HepG2 (cell line): Measurements from ENCODE around the gene CRYM. TPM values are rescaled to one million over a fixed set of nuclear protein-coding genes. Genes with fewer than 3 reads are reported as not detected.
A peak's percentile ranks its signal among the peaks of the same experiment; 100 is the strongest.

Experiments
- EHMT2 ChIP-seq: fragments of 200-600 bp; sonication (generic); IDR thresholded peaks from 2 replicates; pipeline ENCODE4 v1.7.0; 2017; ENCODE audit warnings: antibody characterized with exemption, low read depth, low read length, borderline replicate concordance
- ETV6 ChIP-seq: sonication (generic); formaldehyde crosslinking; conservative IDR thresholded peaks from 2 replicates; pipeline ENCODE4 v1.4.0; 2020; ENCODE audit warnings: missing genetic modification reagents
- HNRNPL ChIP-seq: fragments of 200-400 bp; formaldehyde crosslinking; IDR thresholded peaks from 2 replicates; pipeline ENCODE4 v1.6.1; 2017; ENCODE audit warnings: mild to moderate bottlenecking, low read depth, low read length
- ISX ChIP-seq: sonication (generic); formaldehyde crosslinking; conservative IDR thresholded peaks from 2 replicates; pipeline ENCODE4 v1.5.0; 2020; ENCODE audit warnings: missing genetic modification reagents
- KDM6A ChIP-seq: IDR thresholded peaks from 2 replicates; pipeline ENCODE4 v1.6.1; 2016; ENCODE audit warnings: low read depth
- MBNL3 ChIP-seq: fragments of 250-450 bp; sonication (Bioruptor Pico); conservative IDR thresholded peaks from 2 replicates; pipeline ENCODE4 v1.8.0; 2022; ENCODE audit warnings: mild to moderate bottlenecking, inconsistent platforms
- MED13 ChIP-seq: sonication (generic); formaldehyde crosslinking; IDR thresholded peaks from 2 replicates; pipeline ENCODE4 v1.5.0; 2020; ENCODE audit warnings: missing genetic modification reagents
- MTERF4 ChIP-seq: sonication (generic); formaldehyde crosslinking; IDR thresholded peaks from 2 replicates; pipeline ENCODE4 v1.8.0; 2023; ENCODE audit warnings: mild to moderate bottlenecking, missing genetic modification reagents
- NRL ChIP-seq: sonication (generic); formaldehyde crosslinking; IDR thresholded peaks from 2 replicates; pipeline ENCODE4 v1.5.0; 2020; ENCODE audit warnings: missing genetic modification reagents, mild to moderate bottlenecking, moderate library complexity, borderline replicate concordance
- POLR2A ChIP-seq, 2 experiments: IDR thresholded peaks; 2 replicates each; pipeline ENCODE4 v1.6.1; 2011; ENCODE audit warnings: low read depth in 2 of 2, low read length in 2 of 2, mild to moderate bottlenecking in 1 of 2, moderate library complexity in 1 of 2; ENCODE audit not compliant: insufficient read depth in 1 of 2
- RBM39 ChIP-seq: fragments of 200-400 bp; formaldehyde crosslinking; IDR thresholded peaks from one replicate; pipeline ENCODE4 v1.6.1; 2018; ENCODE audit warnings: antibody characterized with exemption, mild to moderate bottlenecking, low read depth, low read length; ENCODE audit not compliant: poor library complexity, severe bottlenecking
- RFXANK ChIP-seq: IDR thresholded peaks from 2 replicates; pipeline ENCODE4 v1.6.1; 2016
- SIX4 ChIP-seq: sonication (generic); formaldehyde crosslinking; IDR thresholded peaks from 2 replicates; pipeline ENCODE4 v1.4.0; 2020; ENCODE audit warnings: missing genetic modification reagents
- YY1 ChIP-seq: IDR thresholded peaks from 2 replicates; pipeline ENCODE4 v1.6.1; 2011; ENCODE audit warnings: low read length, low read depth, moderate library complexity, mild to moderate bottlenecking; ENCODE audit not compliant: insufficient read depth, insufficient replicate concordance
- ZC3H4 ChIP-seq: sonication (generic); formaldehyde crosslinking; IDR thresholded peaks from 2 replicates; pipeline ENCODE4 v1.4.0; 2020; ENCODE audit warnings: missing genetic modification reagents, borderline replicate concordance
- ZKSCAN1 ChIP-seq: fragments of 150-350 bp; IDR thresholded peaks from 2 replicates; pipeline ENCODE4 v1.6.1; 2014; ENCODE audit warnings: low read length
- ZNF274 ChIP-seq: sonication (generic); formaldehyde crosslinking; IDR thresholded peaks from 2 replicates; pipeline ENCODE4 v1.5.1; 2020; ENCODE audit warnings: mild to moderate bottlenecking, missing genetic modification reagents
- ZNF282 ChIP-seq: fragments of 450-650 bp; IDR thresholded peaks from 2 replicates; pipeline ENCODE4 v1.6.1; 2018; ENCODE audit not compliant: partially characterized antibody
- ZNF33B ChIP-seq: sonication (generic); formaldehyde crosslinking; IDR thresholded peaks from 2 replicates; pipeline ENCODE4 v1.5.1; 2020; ENCODE audit warnings: mild to moderate bottlenecking, missing genetic modification reagents
- ZNF441 ChIP-seq: sonication (generic); formaldehyde crosslinking; IDR thresholded peaks from 2 replicates; pipeline ENCODE4 v1.7.0; 2021; ENCODE audit warnings: missing genetic modification reagents, borderline replicate concordance
- ZNF781 ChIP-seq: sonication (generic); formaldehyde crosslinking; IDR thresholded peaks from 2 replicates; pipeline ENCODE4 v1.5.1; 2020; ENCODE audit warnings: borderline replicate concordance, mild to moderate bottlenecking, missing genetic modification reagents; ENCODE audit errors: not compliant biosample characterization
- ZNF839 ChIP-seq: sonication (generic); formaldehyde crosslinking; IDR thresholded peaks from 2 replicates; pipeline ENCODE4 v1.4.0; 2020; ENCODE audit warnings: missing genetic modification reagents, mild to moderate bottlenecking, borderline replicate concordance
- polyA plus RNA-seq, 8 experiments: library from polyadenylated mRNA; depleted of rRNA in 3 of 8; stranded (reverse) in 7 of 8; unstranded in 1 of 8; fragments of >200 nt; fragmentation: Illumina TruSeq in 4 of 8; extraction: Trizol in 4 of 8; gene quantifications; 2 replicates each; pipeline versions ENCODE4 v1.2.1 to v1.2.3, GENCODE V29; 2011 to 2016; ENCODE audit warnings: low read depth in 4 of 8, missing spikeins in 1 of 8, mixed read lengths in 1 of 8; ENCODE audit not compliant: insufficient read depth in 1 of 8
- total RNA-seq, 5 experiments: library from RNA; depleted of rRNA; stranded (reverse); fragments of >200 nt; fragmentation: Illumina TruSeq; extraction: Trizol; gene quantifications; 2 replicates each; pipeline ENCODE4 v1.2.3, GENCODE V29; 2016; ENCODE audit warnings: low read depth in 1 of 5
- TF ChIP-seq, protein P1 (sequence below): fragments of 450-650 bp; IDR thresholded peaks from 2 replicates; pipeline ENCODE4 v1.6.1; 2017; ENCODE audit warnings: mild to moderate bottlenecking
- TF ChIP-seq, protein P2 (sequence below): sonication (generic); formaldehyde crosslinking; IDR thresholded peaks from 2 replicates; pipeline ENCODE4 v1.5.0; 2020; ENCODE audit warnings: missing genetic modification reagents, mild to moderate bottlenecking, borderline replicate concordance
- TF ChIP-seq, protein P3 (sequence below): sonication (generic); formaldehyde crosslinking; IDR thresholded peaks from 2 replicates; pipeline ENCODE4 v1.5.0; 2020; ENCODE audit warnings: mild to moderate bottlenecking, missing genetic modification reagents

Gene CRYM
- total and polyA plus RNA-seq, 2 of the 13 experiments (the other 11 are each of a cell fraction or from before 2014, with no cell fraction given), result 1.9 to 2.2 TPM

GRCh38 chr16:21301168-21301894, 23.2 kb upstream of the CRYM start (continued):
- TF ChIP-seq ZNF274 (peak; percentile 94), POLR2A (IDR thresholded peaks at IDR 0.05; ENCODE audit: insufficient read depth in 1 of 2, low read depth in 2 of 2, low read length in 2 of 2) (peak; percentile 80 to 86), HNRNPL (peak; percentile 89), ZNF839 (CRISPR knock-in tag) (peak; percentile 88; the same call in 1 of the 2 replicates), ZNF282 (no peak), RBM39 (peak; percentile 86), ZKSCAN1 (no peak), MED13 (CRISPR knock-in tag) (peak; percentile 73; the same call in 1 of the 2 replicates), ISX (peak; percentile 82; the same call in 1 of the 2 replicates), ZNF781 (CRISPR knock-in tag) (no peak), MBNL3 (CRISPR knock-in tag) (no peak), ETV6 (peak; percentile 61; the same call in 1 of the 2 replicates), ZNF33B (CRISPR knock-in tag) (no peak; the same call in 1 of the 2 replicates), EHMT2 (no peak; the same call in 1 of the 2 replicates), KDM6A (CRISPR knock-in tag) (no peak), NRL (CRISPR knock-in tag) (peak; percentile 99), ZC3H4 (no peak), RFXANK (CRISPR knock-in tag) (no peak), YY1 (peak; percentile 55), ZNF441 (CRISPR knock-in tag) (peak; percentile 40; the same call in 1 of the 2 replicates), MTERF4 (peak; percentile 99), SIX4 (CRISPR knock-in tag) (no peak)
- TF ChIP-seq, protein P1, sequence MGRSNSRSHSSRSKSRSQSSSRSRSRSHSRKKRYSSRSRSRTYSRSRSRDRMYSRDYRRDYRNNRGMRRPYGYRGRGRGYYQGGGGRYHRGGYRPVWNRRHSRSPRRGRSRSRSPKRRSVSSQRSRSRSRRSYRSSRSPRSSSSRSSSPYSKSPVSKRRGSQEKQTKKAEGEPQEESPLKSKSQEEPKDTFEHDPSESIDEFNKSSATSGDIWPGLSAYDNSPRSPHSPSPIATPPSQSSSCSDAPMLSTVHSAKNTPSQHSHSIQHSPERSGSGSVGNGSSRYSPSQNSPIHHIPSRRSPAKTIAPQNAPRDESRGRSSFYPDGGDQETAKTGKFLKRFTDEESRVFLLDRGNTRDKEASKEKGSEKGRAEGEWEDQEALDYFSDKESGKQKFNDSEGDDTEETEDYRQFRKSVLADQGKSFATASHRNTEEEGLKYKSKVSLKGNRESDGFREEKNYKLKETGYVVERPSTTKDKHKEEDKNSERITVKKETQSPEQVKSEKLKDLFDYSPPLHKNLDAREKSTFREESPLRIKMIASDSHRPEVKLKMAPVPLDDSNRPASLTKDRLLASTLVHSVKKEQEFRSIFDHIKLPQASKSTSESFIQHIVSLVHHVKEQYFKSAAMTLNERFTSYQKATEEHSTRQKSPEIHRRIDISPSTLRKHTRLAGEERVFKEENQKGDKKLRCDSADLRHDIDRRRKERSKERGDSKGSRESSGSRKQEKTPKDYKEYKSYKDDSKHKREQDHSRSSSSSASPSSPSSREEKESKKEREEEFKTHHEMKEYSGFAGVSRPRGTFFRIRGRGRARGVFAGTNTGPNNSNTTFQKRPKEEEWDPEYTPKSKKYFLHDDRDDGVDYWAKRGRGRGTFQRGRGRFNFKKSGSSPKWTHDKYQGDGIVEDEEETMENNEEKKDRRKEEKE, result no peak
- TF ChIP-seq, protein P2, sequence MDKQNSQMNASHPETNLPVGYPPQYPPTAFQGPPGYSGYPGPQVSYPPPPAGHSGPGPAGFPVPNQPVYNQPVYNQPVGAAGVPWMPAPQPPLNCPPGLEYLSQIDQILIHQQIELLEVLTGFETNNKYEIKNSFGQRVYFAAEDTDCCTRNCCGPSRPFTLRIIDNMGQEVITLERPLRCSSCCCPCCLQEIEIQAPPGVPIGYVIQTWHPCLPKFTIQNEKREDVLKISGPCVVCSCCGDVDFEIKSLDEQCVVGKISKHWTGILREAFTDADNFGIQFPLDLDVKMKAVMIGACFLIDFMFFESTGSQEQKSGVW (CRISPR knock-in tag), result no peak
- TF ChIP-seq, protein P3, sequence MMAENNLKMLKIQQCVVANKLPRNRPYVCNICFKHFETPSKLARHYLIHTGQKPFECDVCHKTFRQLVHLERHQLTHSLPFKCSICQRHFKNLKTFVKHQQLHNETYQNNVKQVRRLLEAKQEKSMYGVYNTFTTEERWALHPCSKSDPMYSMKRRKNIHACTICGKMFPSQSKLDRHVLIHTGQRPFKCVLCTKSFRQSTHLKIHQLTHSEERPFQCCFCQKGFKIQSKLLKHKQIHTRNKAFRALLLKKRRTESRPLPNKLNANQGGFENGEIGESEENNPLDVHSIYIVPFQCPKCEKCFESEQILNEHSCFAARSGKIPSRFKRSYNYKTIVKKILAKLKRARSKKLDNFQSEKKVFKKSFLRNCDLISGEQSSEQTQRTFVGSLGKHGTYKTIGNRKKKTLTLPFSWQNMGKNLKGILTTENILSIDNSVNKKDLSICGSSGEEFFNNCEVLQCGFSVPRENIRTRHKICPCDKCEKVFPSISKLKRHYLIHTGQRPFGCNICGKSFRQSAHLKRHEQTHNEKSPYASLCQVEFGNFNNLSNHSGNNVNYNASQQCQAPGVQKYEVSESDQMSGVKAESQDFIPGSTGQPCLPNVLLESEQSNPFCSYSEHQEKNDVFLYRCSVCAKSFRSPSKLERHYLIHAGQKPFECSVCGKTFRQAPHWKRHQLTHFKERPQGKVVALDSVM (CRISPR knock-in tag), result peak; percentile 87
